ENCODE results near the gene FLOT1. TPM values are rescaled to one million over a fixed set of nuclear protein-coding genes. Genes with fewer than 3 reads are reported as not detected.
A peak's percentile ranks its signal among the peaks of the same experiment; 100 is the strongest.

The FLOT1 gene
- total and polyA plus RNA-seq, 9 of the 15 experiments (the other 6 are each of a cell fraction or from before 2014, with no cell fraction given): 11.7 to 149 (median 118) TPM

DNA sequence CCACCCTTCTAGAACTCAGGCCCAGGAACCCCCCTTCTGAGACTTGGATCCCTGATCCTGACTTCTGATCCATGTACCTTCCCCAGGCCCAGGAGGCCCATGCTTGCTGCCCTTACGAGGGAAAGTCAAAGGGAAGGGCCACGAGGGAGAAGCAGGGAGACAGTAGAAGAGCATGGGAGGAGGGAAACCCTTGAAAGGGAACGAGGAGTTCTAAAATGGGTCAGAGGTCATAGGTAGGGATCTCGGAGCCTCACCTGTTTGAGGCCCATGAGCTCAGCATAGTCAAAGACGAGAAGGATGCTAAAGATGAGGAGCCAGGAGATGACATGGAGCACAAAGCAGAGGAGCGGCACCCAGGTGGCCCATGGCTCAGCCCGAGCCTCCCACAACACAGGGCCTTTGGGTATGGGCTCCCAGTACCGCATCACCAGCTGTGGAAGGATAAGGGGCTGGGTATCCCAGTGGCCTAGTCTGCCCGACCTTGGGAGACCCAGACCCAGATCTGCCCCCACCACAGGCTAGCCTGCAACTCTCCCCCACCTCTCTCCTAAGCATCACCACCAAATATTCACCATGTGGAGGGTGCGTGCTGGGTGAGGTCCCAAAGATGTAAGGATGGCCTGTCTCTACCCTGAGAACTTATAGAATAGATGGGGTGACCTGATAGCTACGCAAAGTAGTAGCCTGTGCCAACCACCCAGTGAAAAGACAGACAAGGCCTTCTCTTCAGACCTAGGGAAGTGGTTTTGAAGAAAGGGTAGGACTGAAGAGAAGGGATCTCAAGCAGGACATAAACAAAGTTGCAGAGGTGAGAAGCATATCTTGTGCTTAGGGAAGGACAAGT lies 53.2 kb downstream of the FLOT1 start:
- FAIRE-seq: no peak
- no peak for DNase-seq (ENCODE audit: extremely low read depth in 1 of 4, low spot score in 3 of 4)
- peaks cover 42 to 68% of the 10 kb centered on the region in 2 experiments for H3K4me1 ChIP-seq (replicated peaks in 1 of 2; ENCODE audit: control insufficient read depth in 2 of 2, insufficient read depth in 2 of 2, low read length in 2 of 2)
- H3K27me3 ChIP-seq (ENCODE audit: control insufficient read depth in 2 of 2, insufficient read depth in 2 of 2, low read length in 2 of 2): no peaks in the 10 kb centered on the region
- peak overlapping the region; percentile 95 for H3K4me2 ChIP-seq (ENCODE audit: insufficient read depth, low read length)
- H3K9me1 ChIP-seq (ENCODE audit: control insufficient read depth, insufficient read depth, low read length): no peaks in the 10 kb centered on the region
- H3K36me3 ChIP-seq (ENCODE audit: control insufficient read depth, insufficient read depth, low read length): peaks cover 8% of the 10 kb centered on the region; the same call in 2 of the 3 replicates
- in situ Hi-C loops (cut with MboI) (no loop called here), intact Hi-C loops (cut with micrococcal nuclease) (loop anchor here (10.0 kb wide), 1 partner anchor 126 kb away; no protein-coding TSS in a partner anchor)
- peak overlapping the region; percentile 74 to 92; a peak in 3 of 4 replicates for H3K9ac ChIP-seq (ENCODE audit: insufficient read depth in 1 of 2, low read depth in 2 of 2, low read length in 2 of 2)
- no peaks in the 10 kb centered on the region for H3K9me3 ChIP-seq (replicated peaks; ENCODE audit: control insufficient read depth, insufficient read depth, low read depth, low read length)
- BruUV-seq (replicated peaks): no TSS peak
- peaks cover 58% of the 10 kb centered on the region for H3K79me2 ChIP-seq (ENCODE audit: control insufficient read depth, insufficient read depth, low read length)
- H2AFZ ChIP-seq (ENCODE audit: low read depth, low read length): no peak overlapping the region
- H4K20me1 ChIP-seq (replicated peaks; ENCODE audit: control insufficient read depth, insufficient read depth, low read length): no peaks in the 10 kb centered on the region
- ATAC-seq: no peak
- peak overlapping the region; percentile 66 for H3K27ac ChIP-seq (ENCODE audit: extremely low read depth, low read depth, low read length)
- no peak overlapping the region for H3K4me3 ChIP-seq
- ChIA-PET POLR2A (interaction anchor here (0.7 to 23.5 kb wide), 6 partner anchors 7 to 74 kb away, joined by 3 to 524 read pairs (median 10); partner anchors contain the start of genes MDC1 and TUBB), CTCF (ENCODE audit: low intra/inter-chr PET ratio) (no interaction called here)
- WGBS (ENCODE audit: insufficient coverage, low coverage, missing lambda C conversion rate): 71% methylated on average over 10 of the region's 11 CpGs
- TF ChIP-seq CHD1 (IDR thresholded peaks at IDR 0.05; ENCODE audit: low read length) (peak; percentile 5), SUPT5H (IDR thresholded peaks at IDR 0.05) (0 out of 2 replicates have a peak, but pooled peaks have one; percentile 17), ZNF282 (CRISPR knock-in tag; IDR thresholded peaks at IDR 0.05) (no peak), SLC30A9 (CRISPR knock-in tag; IDR thresholded peaks at IDR 0.05) (no peak), CBX8 (IDR thresholded peaks at IDR 0.05; ENCODE audit: borderline replicate concordance, extremely low read depth, low read depth, low read length, poor library complexity, severe bottlenecking) (no peak), TFAM (CRISPR knock-in tag; conservative IDR thresholded peaks at IDR 0.05) (no peak), MAFG (tag; conservative IDR thresholded peaks at IDR 0.05) (no peak), ARNT (IDR thresholded peaks at IDR 0.05) (no peak), ZNF77 (CRISPR knock-in tag; IDR thresholded peaks at IDR 0.05) (no peak), EGR1 (conservative IDR thresholded peaks at IDR 0.05) (no peak), MYNN (IDR thresholded peaks at IDR 0.05) (no peak), MYNN (CRISPR knock-in tag; IDR thresholded peaks at IDR 0.05) (no peak), CHD2 (IDR thresholded peaks at IDR 0.05; ENCODE audit: low read depth, low read length) (no peak), BCOR (IDR thresholded peaks at IDR 0.05) (no peak), ZNF589 (CRISPR knock-in tag; IDR thresholded peaks at IDR 0.05; ENCODE audit: low read depth) (no peak; the same call in 1 of the 2 replicates), POLR2A (conservative IDR thresholded peaks at IDR 0.05) (peak; percentile 10; the same call in 1 of the 2 replicates), ZEB2 (IDR thresholded peaks at IDR 0.05) (no peak)
- TF ChIP-seq, protein P1, sequence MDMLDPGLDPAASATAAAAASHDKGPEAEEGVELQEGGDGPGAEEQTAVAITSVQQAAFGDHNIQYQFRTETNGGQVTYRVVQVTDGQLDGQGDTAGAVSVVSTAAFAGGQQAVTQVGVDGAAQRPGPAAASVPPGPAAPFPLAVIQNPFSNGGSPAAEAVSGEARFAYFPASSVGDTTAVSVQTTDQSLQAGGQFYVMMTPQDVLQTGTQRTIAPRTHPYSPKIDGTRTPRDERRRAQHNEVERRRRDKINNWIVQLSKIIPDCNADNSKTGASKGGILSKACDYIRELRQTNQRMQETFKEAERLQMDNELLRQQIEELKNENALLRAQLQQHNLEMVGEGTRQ (CRISPR knock-in tag; IDR thresholded peaks at IDR 0.05): no peak
- TF ChIP-seq, protein P2, sequence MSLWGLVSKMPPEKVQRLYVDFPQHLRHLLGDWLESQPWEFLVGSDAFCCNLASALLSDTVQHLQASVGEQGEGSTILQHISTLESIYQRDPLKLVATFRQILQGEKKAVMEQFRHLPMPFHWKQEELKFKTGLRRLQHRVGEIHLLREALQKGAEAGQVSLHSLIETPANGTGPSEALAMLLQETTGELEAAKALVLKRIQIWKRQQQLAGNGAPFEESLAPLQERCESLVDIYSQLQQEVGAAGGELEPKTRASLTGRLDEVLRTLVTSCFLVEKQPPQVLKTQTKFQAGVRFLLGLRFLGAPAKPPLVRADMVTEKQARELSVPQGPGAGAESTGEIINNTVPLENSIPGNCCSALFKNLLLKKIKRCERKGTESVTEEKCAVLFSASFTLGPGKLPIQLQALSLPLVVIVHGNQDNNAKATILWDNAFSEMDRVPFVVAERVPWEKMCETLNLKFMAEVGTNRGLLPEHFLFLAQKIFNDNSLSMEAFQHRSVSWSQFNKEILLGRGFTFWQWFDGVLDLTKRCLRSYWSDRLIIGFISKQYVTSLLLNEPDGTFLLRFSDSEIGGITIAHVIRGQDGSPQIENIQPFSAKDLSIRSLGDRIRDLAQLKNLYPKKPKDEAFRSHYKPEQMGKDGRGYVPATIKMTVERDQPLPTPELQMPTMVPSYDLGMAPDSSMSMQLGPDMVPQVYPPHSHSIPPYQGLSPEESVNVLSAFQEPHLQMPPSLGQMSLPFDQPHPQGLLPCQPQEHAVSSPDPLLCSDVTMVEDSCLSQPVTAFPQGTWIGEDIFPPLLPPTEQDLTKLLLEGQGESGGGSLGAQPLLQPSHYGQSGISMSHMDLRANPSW (CRISPR knock-in tag; IDR thresholded peaks at IDR 0.05): no peak
- TF ChIP-seq, protein P3, sequence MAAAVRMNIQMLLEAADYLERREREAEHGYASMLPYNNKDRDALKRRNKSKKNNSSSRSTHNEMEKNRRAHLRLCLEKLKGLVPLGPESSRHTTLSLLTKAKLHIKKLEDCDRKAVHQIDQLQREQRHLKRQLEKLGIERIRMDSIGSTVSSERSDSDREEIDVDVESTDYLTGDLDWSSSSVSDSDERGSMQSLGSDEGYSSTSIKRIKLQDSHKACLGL (CRISPR knock-in tag; IDR thresholded peaks at IDR 0.05; ENCODE audit: borderline replicate concordance, poor library complexity, severe bottlenecking): no peak
- TF ChIP-seq, protein P4, sequence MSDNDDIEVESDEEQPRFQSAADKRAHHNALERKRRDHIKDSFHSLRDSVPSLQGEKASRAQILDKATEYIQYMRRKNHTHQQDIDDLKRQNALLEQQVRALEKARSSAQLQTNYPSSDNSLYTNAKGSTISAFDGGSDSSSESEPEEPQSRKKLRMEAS (CRISPR knock-in tag; IDR thresholded peaks at IDR 0.05): no peak
